GM19455 (cell line): Measurements from ENCODE around the gene CD244.
"Not testable (repeated sequence)": the region's sequence is repeated elsewhere in the genome, so short reads cannot be mapped to it uniquely, and the experiment has no call there.

Experiments used
- ATAC-seq: cut with Tn5 transposase; IDR thresholded peaks from one replicate; pipeline ENCODE4 v1.9.1; 2021; ENCODE audit not compliant: unreplicated experiment

CD244 gene

DNA sequence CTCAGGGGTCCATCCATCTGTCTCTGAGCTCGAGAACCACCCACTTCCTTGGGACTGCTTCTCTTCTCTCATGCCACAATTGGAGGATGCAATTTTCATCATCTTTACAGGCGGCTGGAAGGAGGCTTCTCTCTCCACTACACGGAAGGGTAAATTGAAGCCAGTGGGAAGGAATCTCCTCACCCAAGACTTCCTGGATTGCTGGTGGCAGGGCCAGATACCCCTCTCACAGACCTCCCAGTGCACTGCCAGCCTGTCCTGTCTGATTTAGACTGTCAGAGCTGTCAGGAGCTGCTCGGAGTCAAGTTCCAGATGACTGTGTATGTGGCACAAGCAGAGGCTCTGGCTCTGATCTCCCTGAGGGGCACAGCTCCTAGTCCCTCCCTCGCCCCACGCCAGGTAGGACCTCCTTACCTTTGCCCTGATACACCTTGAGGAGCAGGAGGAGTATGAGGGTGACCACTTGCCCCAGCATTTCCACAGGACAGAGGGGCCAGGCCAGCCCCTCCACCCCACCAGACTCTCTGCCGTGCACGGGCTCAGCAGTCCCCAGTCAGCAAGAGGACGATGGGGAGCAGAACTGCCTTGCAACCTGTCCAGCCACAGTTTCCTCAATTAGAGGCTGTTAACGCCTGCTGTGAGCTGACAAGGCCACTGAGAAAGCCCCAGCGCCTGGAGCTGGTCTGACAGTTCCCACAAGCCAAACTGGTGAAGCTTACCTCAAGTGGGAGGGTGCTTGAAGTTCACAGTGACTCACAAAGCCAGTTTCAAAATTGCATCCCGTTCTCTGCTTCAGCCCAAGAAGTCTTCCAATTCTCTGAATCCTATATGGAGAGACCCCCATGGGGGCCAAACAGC, at the start of gene CD244:
Gene CD244 (minus strand): TSS at position 685 of the 858 bp plus-strand sequence. CDS start 210 bp downstream, at position 475.
- ATAC-seq, result no peak

DNA sequence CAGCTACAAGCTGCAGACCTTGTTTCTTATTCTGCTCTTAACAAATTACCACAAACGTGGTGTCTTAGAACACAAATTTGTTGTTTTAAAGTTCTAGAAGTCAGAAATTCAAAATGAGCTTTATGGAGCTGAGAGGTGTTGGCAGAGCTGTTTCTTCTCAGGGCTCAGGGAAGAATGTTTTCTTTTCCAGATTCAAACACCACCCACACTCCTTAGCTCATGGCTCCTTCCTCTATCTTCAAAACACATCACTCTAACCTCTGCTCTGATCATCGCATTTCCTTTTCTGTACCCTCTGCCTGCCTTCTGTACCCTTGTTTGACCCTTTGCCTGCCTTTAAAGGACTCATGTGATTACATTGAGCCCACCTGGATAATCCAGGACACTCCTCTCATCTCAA, 49.2 kb upstream of the CD244 start:
- no peak for ATAC-seq

DNA sequence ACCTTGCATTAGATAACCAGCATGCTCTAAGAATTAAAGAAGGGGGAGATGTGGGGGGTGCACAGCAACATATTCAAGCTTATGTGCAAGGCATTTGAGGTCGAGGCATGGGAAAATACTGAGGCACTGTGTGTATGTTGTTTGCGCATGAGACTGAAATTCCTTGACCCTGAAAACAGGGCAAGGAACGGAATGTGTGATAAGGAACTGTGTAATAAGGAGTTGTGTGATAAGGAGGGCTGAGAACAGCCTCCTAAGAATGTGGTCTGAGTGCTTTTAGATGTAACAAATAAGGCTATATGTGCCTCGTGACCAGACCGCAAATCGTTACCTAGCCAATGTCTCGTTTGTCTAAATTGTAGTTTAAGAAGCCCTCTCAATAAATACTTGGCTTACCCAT, 48.8 kb upstream of the CD244 start:
- no peak for ATAC-seq

DNA sequence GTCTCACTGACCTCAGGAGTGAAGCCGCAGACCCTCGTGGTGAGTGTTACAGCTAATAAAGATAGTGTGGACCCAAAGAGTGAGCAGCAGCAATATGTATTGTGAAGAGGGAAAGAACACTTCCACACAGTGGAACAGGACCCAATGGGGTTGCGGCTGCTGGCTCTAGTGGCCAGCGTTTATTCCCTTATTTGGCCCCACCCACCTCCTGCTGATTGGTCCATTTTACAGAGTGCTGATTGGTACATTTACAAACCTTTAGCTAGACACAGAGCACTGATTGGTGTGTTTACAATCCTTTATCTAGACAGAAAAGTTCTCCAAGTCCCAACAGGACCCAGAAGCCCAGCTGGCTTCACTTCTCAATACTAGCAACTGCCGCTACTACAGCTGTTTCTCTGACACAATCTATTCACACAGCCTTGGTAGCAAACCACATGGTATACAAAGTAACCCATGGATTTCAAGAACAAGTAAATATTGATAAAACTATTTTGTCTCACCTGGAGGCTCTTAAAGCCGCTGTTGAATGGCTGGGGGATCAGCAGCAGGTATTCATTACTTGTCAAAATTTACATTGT, 47.6 kb upstream of the CD244 start:
- ATAC-seq, result no peak

GRCh38 chr1:160907976-160908375, 45.3 kb upstream of the CD244 start:
- ATAC-seq, result no peak

GRCh38 chr1:160905617-160905989, 42.9 kb upstream of the CD244 start:
- no peak for ATAC-seq

- no peak for ATAC-seq
These were observed 42.3 kb upstream of the CD244 start for GRCh38 chr1:160904783-160905616.

DNA sequence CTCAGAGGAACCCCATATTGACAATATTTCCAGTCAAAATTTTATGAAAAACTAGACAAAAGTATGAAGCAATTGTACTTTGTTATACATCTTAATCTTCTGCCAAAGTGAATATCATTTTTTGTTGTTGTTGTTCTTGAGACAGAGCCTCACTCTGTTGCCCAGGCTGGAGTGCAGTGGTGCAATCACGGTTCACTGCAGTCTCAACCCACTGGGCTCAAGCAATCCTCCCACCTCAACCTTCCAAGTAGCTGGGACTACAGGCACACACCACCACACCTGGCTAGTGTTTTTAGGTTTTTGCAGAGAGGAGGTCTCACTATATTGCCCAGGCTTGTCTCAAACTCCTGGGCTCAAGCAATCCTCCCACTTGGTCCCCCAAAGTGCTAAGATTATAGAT, 39.6 kb upstream of the CD244 start:
- ATAC-seq, result not testable (repeated sequence)

GRCh38 chr1:160901768-160902167, 39.1 kb upstream of the CD244 start:
- no peak for ATAC-seq

- not testable (repeated sequence) for ATAC-seq
These were observed 38.0 kb upstream of the CD244 start for GRCh38 chr1:160900683-160901082.

DNA sequence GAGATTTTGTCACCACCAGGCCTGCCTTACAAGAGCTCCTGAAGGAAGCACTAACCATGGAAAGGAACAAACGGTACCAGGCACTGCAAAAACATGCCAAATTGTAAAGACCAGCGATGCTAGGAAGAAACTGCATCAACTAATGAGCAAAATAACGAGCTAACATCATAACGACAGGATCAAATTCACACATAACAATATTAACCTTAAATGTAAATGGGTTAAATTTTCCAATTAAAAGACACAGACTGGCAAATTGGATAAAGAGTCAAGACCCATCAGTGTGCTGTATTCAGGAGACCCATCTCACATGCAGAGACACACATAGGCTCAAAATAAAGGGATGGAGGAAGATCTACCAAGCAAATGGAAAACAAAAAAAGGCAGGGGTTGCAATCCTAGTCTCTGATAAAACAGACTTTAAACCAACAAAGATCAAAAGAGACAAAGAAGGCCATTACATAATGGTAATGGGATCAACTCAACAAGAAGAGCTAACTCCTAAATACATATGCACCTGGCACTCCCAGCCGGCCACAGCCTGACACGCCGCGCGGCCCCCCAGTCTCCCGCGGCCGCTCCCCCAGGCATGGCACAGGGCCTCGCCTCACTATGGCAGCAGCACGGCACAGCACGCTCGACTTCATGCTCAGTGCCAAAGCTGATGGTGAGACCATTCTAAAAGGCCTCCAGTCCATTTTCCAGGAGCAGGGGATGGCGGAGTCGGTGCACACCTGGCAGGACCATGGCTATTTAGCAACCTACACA, 31.9 kb upstream of the CD244 start:
- not testable (repeated sequence) for ATAC-seq

DNA sequence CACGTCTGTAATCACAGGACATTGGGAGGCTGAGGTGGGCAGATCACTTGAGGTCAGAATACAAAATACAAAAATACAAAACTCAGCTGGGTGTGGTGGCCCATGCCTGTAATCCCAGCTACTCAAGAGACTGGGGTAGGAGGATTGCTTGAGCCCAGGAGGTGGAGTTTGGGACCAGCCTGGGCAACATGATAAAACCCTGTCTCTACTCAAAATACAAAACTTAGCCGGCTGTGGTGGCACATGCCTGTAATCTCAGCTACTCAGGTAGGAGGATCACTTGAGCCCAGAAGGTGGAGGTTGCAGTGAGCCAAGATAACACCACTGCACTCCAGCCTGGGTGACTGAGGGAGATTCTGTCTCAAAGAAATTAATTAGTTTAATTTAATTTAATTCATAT, 28.8 kb upstream of the CD244 start:
- no peak for ATAC-seq

DNA sequence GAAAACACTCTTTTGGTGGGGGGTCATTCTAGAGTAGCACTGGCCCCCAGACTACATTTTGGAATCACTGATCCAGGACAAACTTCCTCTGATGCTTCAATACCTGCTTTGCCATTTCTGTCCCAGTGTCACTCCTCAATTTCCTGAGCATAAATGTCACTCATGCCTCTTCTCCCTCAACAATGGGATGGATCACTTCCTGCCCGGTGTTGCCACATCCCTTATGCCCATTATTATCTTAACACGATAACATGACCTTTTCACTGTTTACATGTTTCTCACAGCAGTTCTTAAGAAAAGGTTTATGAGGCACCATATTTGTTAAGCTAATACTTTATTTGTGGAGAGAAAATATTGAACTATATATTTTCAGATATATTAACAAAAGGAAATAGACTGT, 26.2 kb upstream of the CD244 start:
- no peak for ATAC-seq

DNA sequence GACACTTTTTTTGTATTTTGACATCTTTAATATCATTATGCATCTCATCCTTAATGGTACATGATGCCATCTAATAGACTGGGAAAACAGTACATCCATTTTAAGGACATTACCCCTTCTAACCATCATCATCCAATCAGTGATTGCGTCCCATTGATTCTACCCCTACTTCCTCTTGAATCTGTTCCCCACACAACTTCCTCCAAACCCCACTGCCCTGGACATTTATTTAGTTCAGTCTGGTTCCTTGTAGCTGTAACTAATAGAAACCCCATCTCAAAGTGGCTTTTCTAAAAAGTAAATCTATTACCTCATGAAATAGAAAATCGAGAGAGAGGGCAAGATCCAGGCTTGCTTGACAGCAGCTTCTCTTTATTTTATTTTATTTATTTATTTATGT, 24.4 kb upstream of the CD244 start:
- ATAC-seq, result no peak

- no peak for ATAC-seq
These were observed 22.4 kb upstream of the CD244 start, which contains the start of gene ITLN1 for GRCh38 chr1:160885042-160885441. ITLN1 (minus strand) TSS chr1:160885180; CDS start chr1:160884877, 303 bp downstream.

- no peak for ATAC-seq
These were observed 21.9 kb upstream of the CD244 start for GRCh38 chr1:160884579-160884978.

DNA sequence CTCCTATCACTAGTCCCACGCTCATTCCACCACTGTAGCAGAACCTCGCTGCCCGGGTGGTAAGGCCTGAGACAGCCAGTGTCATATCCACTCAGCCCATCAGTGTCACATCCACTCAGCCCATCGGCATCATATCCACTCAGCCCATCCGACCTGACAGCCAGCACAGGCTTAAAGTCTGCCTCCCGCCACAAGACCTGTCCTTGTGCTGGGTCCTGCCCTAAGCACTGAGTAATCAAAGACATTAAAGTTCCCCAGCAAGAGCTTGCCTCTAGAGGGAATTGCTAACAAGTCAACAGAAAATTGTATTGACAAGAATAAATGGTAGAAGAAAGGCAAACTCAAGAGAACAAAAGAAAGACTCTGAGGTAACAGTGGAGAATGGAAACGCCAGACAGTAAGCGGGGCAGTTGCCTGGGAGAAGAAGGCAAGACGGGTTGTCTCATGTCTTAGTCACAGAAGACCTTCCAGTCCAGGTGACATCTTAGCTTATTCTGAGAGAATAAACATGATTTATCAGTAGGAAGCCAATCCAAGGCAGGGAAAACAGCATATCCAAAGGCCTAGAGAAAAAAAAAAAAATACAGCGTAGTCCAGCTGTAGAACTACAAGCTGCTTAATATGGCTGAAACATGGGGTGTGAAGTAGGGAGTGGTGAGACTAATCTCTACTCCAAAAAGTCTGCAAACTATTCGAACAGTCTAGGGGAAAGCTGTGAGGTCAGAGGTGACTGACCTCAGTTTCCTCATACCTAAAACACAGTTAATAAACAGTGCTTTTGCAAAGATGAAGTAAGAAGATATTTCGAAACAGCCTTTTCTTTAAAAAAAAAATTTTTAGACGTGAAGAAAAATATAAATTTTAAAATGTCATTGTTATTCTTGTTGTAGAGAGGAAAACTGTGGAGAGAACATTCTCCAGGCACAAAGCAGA, 21.2 kb upstream of the CD244 start:
- no peak for ATAC-seq

DNA sequence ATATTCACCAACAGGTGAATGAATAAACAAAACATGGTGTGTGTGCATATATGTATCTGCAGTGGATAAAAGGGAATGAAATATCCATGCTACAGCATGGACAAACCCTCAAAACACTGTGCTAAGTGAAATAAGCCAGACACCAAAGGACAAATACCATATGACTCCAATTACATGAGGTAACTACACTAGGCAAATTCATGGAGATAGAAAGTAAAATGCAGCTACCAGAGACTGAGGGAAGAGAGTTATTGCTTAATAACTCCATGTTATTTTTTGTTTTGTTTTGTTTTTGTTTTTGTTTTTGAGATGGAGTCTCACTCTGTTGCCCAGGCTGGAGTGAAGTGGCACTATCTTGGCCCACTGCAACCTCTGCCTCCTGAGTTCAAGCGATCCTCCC, 19.9 kb upstream of the CD244 start:
- no peak for ATAC-seq

- ATAC-seq, result not testable (repeated sequence)
These were observed 18.6 kb upstream of the CD244 start for GRCh38 chr1:160881264-160881663.

DNA sequence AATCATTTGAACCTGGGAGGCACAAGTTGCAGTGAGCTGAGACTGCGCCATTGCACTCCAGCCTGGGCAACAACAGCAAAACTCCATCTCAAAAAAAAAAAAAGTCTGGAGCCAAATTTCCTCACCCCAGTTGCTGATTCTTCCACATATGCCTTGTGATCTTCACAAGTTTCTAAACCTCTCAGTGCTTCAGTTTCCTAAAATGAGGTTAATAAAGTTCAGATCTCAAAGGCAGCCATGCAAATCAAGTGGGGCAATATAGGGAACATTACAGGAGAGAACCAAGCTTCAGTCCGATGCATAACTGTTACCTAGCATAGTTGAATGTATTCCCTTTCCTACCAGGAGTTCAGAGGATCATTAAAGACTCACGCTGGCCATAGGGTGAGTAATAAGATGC, 17.5 kb upstream of the CD244 start:
- ATAC-seq, result no peak
